ELF-1 (cell line): ENCODE results near the gene SLC2A9.

Experiments
- DNase-seq: peaks from one replicate; pipeline ENCODE4 v3.0.0-alpha.2; 2016; ENCODE audit warnings: low read depth, low spot score

Gene SLC2A9

GRCh38 chr4:10020871-10021652 lies at the start of gene SLC2A9:
Gene SLC2A9, minus strand, starts transcription at chr4:10021497. Its CDS starts 68 bp downstream, at chr4:10021429.
- no peak for DNase-seq

- DNase-seq = no peak
Measured at GRCh38 chr4:10069075-10069642, 47.9 kb upstream of the SLC2A9 start.

- no peak for DNase-seq
Measured at GRCh38 chr4:10066670-10067651, 45.7 kb upstream of the SLC2A9 start.

- DNase-seq = no peak
Measured at GRCh38 chr4:10066206-10066605, 44.9 kb upstream of the SLC2A9 start.

- peak; percentile 93 for DNase-seq
Measured at GRCh38 chr4:10063544-10064300, 42.4 kb upstream of the SLC2A9 start.

GRCh38 chr4:10061650-10062415 lies 40.5 kb upstream of the SLC2A9 start:
- DNase-seq = no peak

GRCh38 chr4:10058371-10058770 lies 37.1 kb upstream of the SLC2A9 start:
- no peak for DNase-seq

- DNase-seq = no peak
Measured at GRCh38 chr4:10057023-10057395, 35.7 kb upstream of the SLC2A9 start.

GRCh38 chr4:10056334-10057022 lies 35.2 kb upstream of the SLC2A9 start:
- DNase-seq = no peak

- DNase-seq = no peak
Measured at GRCh38 chr4:10055871-10056270, 34.6 kb upstream of the SLC2A9 start.

- DNase-seq = no peak
Measured at GRCh38 chr4:10054571-10055041, 33.3 kb upstream of the SLC2A9 start.

GRCh38 chr4:10053635-10054453 lies 32.5 kb upstream of the SLC2A9 start:
- no peak for DNase-seq

- DNase-seq = peak; percentile 30
Measured at GRCh38 chr4:10051517-10052135, 30.3 kb upstream of the SLC2A9 start.

GRCh38 chr4:10050721-10051120 lies 29.4 kb upstream of the SLC2A9 start:
- no peak for DNase-seq

GRCh38 chr4:10050261-10050661 lies 29.0 kb upstream of the SLC2A9 start:
- DNase-seq = peak; percentile 39

- DNase-seq = no peak
Measured at GRCh38 chr4:10048941-10049697, 27.8 kb upstream of the SLC2A9 start.

- no peak for DNase-seq
Measured at GRCh38 chr4:10047967-10048366, 26.7 kb upstream of the SLC2A9 start.

GRCh38 chr4:10046471-10046870 lies 25.2 kb upstream of the SLC2A9 start:
- no peak for DNase-seq
